Measurements from ENCODE around the gene BPIFB4.
"Not testable (repeated sequence)": the region's sequence is repeated elsewhere in the genome, so short reads cannot be mapped to it uniquely, and the experiment has no call there.

BPIFB4 gene

GRCh38 chr20:33042983-33043730 is 36.3 kb upstream of the BPIFB4 start:
- DNase-seq: no peak
- in situ Hi-C loops (cut with HindIII; ENCODE audit: low pct_ligation_motif_present, low sequenced_read_pairs): no loop called here
- Histone ChIP-seq H3K27ac (no peak overlapping the region), H3K27me3 (replicated peaks) (no peaks in the 10 kb centered on the region), H3K4me3 (ENCODE audit: low read depth, low read length) (no peak overlapping the region), H3K36me3 (replicated peaks) (no peaks in the 10 kb centered on the region)
- no peak for TF ChIP-seq CTCF (IDR thresholded peaks at IDR 0.05; ENCODE audit: low read depth, low read length, missing control alignments)

- Histone ChIP-seq H3K4me3 (ENCODE audit: low read depth, low read length) (no peak overlapping the region), H3K36me3 (replicated peaks) (no peaks in the 10 kb centered on the region), H3K27me3 (replicated peaks) (no peaks in the 10 kb centered on the region), H3K27ac (no peak overlapping the region)
- in situ Hi-C loops (cut with HindIII; ENCODE audit: low pct_ligation_motif_present, low sequenced_read_pairs): no loop called here
- no peak for TF ChIP-seq CTCF (IDR thresholded peaks at IDR 0.05; ENCODE audit: low read depth, low read length, missing control alignments)
- no peak for DNase-seq
These were observed 35.7 kb upstream of the BPIFB4 start for GRCh38 chr20:33043731-33044181.

GRCh38 chr20:33045129-33045721 is 34.2 kb upstream of the BPIFB4 start:
- H3K27me3 ChIP-seq (replicated peaks); in situ Hi-C loops (cut with HindIII; ENCODE audit: low pct_ligation_motif_present, low sequenced_read_pairs); DNase-seq: not testable (repeated sequence)

GRCh38 chr20:33046412-33046811 is 33.0 kb upstream of the BPIFB4 start:
- no peaks in the 10 kb centered on the region for H3K36me3 ChIP-seq (replicated peaks)
- H3K27ac ChIP-seq: no peak overlapping the region
- no peak overlapping the region for H3K4me3 ChIP-seq (ENCODE audit: low read depth, low read length)
- no peaks in the 10 kb centered on the region for H3K27me3 ChIP-seq (replicated peaks)
- in situ Hi-C loops (cut with HindIII; ENCODE audit: low pct_ligation_motif_present, low sequenced_read_pairs): no loop called here
- no peak for DNase-seq
- no peak for TF ChIP-seq CTCF (IDR thresholded peaks at IDR 0.05; ENCODE audit: low read depth, low read length, missing control alignments)

More at GRCh38 chr20:33045129-33045721, 34.2 kb upstream of the BPIFB4 start:
- not testable (repeated sequence) for H3K27ac ChIP-seq; H3K36me3 ChIP-seq (replicated peaks); H3K4me3 ChIP-seq (ENCODE audit: low read depth, low read length)

GRCh38 chr20:33051333-33051732 is 28.1 kb upstream of the BPIFB4 start:
- Histone ChIP-seq H3K36me3 (replicated peaks) (no peaks in the 10 kb centered on the region), H3K27ac (no peak overlapping the region), H3K4me3 (ENCODE audit: low read depth, low read length) (no peak overlapping the region), H3K27me3 (replicated peaks) (no peaks in the 10 kb centered on the region)
- no peak for TF ChIP-seq CTCF (IDR thresholded peaks at IDR 0.05; ENCODE audit: low read depth, low read length, missing control alignments)
- in situ Hi-C loops (cut with HindIII; ENCODE audit: low pct_ligation_motif_present, low sequenced_read_pairs): no loop called here
- DNase-seq: no peak

- Histone ChIP-seq H3K27me3 (replicated peaks) (no peaks in the 10 kb centered on the region), H3K27ac (no peak within 1 kb of the TSS), H3K4me3 (ENCODE audit: low read depth, low read length) (no peak within 1 kb of the TSS), H3K36me3 (replicated peaks) (no peaks in the 10 kb centered on the region)
- DNase-seq: no peak
- in situ Hi-C loops (cut with HindIII; ENCODE audit: low pct_ligation_motif_present, low sequenced_read_pairs): no loop called here
- no peak for TF ChIP-seq CTCF (IDR thresholded peaks at IDR 0.05; ENCODE audit: low read depth, low read length, missing control alignments)
These were observed 25.9 kb upstream of the BPIFB4 start, which contains the start of gene BPIFB3 for GRCh38 chr20:33053291-33054106. Gene BPIFB3 (plus strand): TSS chr20:33053903. CDS start chr20:33055436, 1,533 bp downstream.

All from brain microvascular endothelial cell (primary cell).